ENCODE data around the gene NARF.

Gene NARF

GRCh38 chr17:82480318-82480717 is 21.8 kb downstream of the NARF start:
- DNase-seq, result no peak

DNA sequence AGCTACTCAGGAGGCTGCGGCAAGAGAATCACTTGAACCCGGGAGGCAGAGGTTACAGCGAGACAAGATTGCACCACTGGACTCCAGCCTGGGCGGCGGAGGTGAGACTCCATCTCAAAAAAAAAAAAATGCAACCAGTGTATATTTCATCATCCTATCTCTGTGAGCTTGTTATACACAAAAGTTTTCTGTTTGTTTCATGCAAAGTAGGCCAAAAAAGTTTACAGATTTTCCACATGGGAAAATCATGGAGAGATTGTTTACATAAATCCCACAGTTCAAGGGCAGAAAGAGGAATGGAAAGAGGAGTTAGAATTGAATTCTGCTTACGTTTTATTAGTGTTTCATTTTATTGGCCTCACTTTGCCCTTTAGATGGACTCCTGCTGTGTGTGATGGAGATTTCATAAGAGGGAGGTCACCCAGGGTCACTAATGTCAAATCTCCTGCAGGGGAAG is 24.7 kb downstream of the NARF start:
- DNase-seq, result no peak

- no peak for DNase-seq
These were observed 25.3 kb downstream of the NARF start for GRCh38 chr17:82483836-82484235.

GRCh38 chr17:82486231-82487094 is 27.9 kb downstream of the NARF start:
- no peak for DNase-seq

- DNase-seq, result no peak
These were observed 29.4 kb downstream of the NARF start for GRCh38 chr17:82487910-82488309.

GRCh38 chr17:82489117-82489516 is 30.6 kb downstream of the NARF start:
- DNase-seq, result no peak

GRCh38 chr17:82489851-82490511 is 31.4 kb downstream of the NARF start:
- peak; percentile 80 for DNase-seq

GRCh38 chr17:82490512-82491195 is 32.1 kb downstream of the NARF start:
- peak; percentile 80 for DNase-seq

GRCh38 chr17:82491196-82491530 is 32.6 kb downstream of the NARF start:
- no peak for DNase-seq

DNA sequence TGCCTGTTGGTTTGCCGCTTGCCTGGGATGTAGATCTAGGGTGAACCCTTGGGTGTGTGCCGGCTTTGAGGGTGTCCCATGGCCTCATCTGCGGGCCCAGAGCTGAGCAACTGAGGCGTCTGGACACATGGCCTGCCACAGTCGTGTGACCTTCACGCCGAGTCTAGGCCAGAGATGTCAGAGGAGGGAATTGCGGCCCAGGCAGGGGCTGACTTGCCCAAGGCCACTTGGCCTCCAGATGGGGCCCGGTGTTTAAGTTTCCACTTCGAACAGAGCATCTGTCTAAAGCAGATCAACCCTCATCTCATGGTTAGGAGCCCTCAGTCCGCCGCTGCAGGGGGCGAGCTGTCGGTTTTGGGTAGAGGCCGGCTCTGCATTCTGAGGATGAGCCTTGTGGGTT is 33.0 kb downstream of the NARF start:
- no peak for DNase-seq

- no peak for DNase-seq
These were observed 34.2 kb downstream of the NARF start for GRCh38 chr17:82492643-82493225.

GRCh38 chr17:82493226-82493781 is 34.8 kb downstream of the NARF start:
- no peak for DNase-seq

- peak; percentile 85 for DNase-seq
These were observed 35.9 kb downstream of the NARF start for GRCh38 chr17:82494236-82495055.

DNA sequence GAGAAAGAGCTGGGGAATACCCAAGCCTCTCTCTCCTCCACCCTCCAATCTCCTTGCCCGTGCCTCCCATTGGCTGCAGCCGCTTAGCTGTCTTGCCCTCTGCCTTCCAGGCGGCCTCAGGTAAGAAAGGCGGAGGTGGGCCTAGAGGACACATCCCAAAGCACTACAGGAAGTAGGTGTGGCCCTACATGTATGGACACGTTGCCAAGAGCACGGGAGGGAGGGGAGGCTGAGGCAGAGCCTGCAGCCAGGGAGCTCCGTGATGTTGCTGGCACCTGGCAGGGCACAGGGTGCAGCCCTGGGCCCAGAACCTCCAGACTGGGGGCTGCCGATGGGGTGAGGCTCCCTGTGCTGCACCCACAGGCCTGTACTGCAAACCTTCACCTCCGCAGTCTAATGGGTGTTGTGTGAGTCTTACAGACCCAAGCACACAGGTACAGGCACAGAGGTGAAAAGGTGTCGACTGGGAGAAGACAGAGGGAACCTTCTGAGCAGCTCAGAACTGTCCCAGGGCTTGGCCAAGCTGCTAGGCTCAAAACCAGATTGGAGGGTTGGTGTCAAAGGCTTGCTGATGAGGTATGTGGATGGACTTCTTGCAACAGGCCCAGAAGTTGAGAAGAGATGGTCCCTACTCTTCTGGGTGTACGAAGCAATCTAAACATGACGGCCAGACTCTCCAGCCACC is 37.4 kb downstream of the NARF start:
- DNase-seq, result peak; percentile 89

DNA sequence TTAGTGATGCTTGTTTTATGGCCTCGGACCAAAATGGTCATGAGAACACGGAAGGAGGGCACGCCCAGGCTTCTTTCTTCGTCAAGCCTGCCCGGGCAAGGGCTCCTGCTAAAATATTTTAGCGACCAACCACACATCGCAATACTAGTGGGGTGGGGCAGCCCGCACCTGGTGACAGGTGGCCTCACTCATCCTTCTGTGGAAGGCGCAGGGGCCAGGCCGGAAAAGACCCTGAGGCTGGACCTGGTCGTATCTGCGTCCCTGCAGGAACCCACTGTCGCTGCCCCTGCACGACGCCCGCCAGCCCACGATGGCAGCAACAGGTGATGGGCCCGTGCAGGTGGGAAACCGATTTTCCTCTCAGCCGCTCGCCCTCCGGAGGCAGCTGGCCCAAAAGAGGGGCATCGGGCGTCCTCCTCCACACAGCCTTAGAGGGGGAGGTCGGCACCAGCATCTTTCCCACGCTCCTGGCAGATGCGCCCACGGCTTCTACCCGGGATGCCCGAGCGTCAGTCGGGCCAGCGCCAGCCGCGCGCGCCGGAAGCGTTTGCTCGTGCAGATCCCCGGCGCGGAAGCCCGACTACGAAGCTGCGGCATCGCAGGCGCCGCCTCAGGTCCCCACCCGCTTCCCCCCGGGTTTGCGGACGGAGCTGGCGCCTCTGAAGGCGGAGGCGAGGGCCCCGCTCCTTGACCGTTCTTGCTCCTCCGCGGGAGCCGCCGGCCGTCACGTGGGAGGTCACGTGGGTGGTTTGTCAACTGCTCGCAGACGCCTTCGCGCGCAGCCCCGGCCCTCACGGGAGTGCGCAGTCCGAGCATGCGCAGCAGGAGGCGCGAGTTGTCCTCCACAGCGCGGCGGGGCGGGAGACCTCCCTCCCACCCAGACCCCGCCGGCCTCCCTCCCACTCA is 38.2 kb downstream of the NARF start:
- DNase-seq, result peak; percentile 78

- DNase-seq, result no peak
These were observed 39.2 kb downstream of the NARF start for GRCh38 chr17:82497483-82498405.

- DNase-seq, result no peak
These were observed 43.7 kb downstream of the NARF start for GRCh38 chr17:82502207-82502606.

GRCh38 chr17:82503094-82503727 is 44.7 kb downstream of the NARF start:
- DNase-seq, result no peak
